K562 (cell line): Measurements from ENCODE around the gene MGAT4C. TPM values are rescaled to one million over a fixed set of nuclear protein-coding genes. Genes with fewer than 3 reads are reported as not detected.

Experiments
- ATAC-seq: fragments of 200-7000 bp; cut with Tn5 transposase; 3 replicates; pipeline ENCODE4 v1.9.1; 2020; ENCODE audit warnings: moderate library complexity
- BruUV-seq: library from RNA; stranded (reverse); fragments of 400-500 nt; replicated peaks from 2 replicates; lab custom pipeline; 2021; lab: Mats Ljungman, UMichigan
- CTCF ChIA-PET: fragments of 300-600 bp; formaldehyde crosslinking; extraction: SDS; loops from one replicate; lab custom pipeline; 2021; ENCODE audit warnings: low intra/inter-chr PET ratio; lab: Yijun Ruan, JAX
- POLR2A ChIA-PET: fragments of 300-600, 350-650 bp; sonication (Branson Sonifier 250); formaldehyde crosslinking; extraction: SDS; loops from one replicate; lab custom pipeline; 2021; ENCODE audit warnings: antibody characterized with exemption, inconsistent platforms; lab: Yijun Ruan, JAX
- DNase-seq, 4 experiments: peaks; one replicate each; pipeline versions ENCODE4 v3.0.0 to v3.0.0-alpha.2; 2011 to 2018; ENCODE audit warnings: low spot score in 3 of 4, mixed read lengths in 3 of 4; ENCODE audit errors: extremely low read depth in 1 of 4
- FAIRE-seq: peaks from 2 replicates; lab custom pipeline; 2011; peaks lifted over from hg19 to GRCh38; lab: Jason Lieb, UNC
- H2AFZ ChIP-seq: 2 replicates; pipeline ENCODE4 v1.6.0; 2011; ENCODE audit warnings: low read depth, low read length, control low read depth, inconsistent platforms
- H3K27ac ChIP-seq: fragments of 200-600 bp; 3 replicates; pipeline ENCODE4 v1.8.0; 2011; ENCODE audit warnings: low read depth, mild to moderate bottlenecking, control low read depth, inconsistent platforms, low read length, moderate library complexity, mixed read lengths; ENCODE audit errors: extremely low read depth
- H3K27me3 ChIP-seq, 2 experiments: fragments of 300-600 bp in 1 of 2; 2 replicates in 1 of 2; 3 replicates in 1 of 2; pipeline versions ENCODE4 v1.6.0 to v1.8.0; 2011; ENCODE audit warnings: inconsistent platforms in 2 of 2, low read length in 2 of 2, mild to moderate bottlenecking in 1 of 2, mixed read lengths in 1 of 2, moderate library complexity in 1 of 2; ENCODE audit not compliant: control insufficient read depth in 2 of 2, insufficient read depth in 2 of 2
- H3K36me3 ChIP-seq: fragments of 300-600 bp; 3 replicates; pipeline ENCODE4 v1.8.0; 2011; ENCODE audit warnings: mild to moderate bottlenecking, low read length, inconsistent platforms; ENCODE audit not compliant: control insufficient read depth, insufficient read depth
- H3K4me1 ChIP-seq, 2 experiments: fragments of 200-600 bp in 1 of 2; replicated peaks in 1 of 2; 2 replicates in 1 of 2; 3 replicates in 1 of 2; pipeline versions ENCODE4 v1.5.1 to v1.8.0; 2011; ENCODE audit warnings: inconsistent platforms in 2 of 2, low read length in 2 of 2, mild to moderate bottlenecking in 1 of 2, mixed read lengths in 1 of 2, moderate library complexity in 1 of 2; ENCODE audit not compliant: control insufficient read depth in 2 of 2, insufficient read depth in 2 of 2
- H3K4me2 ChIP-seq: 2 replicates; pipeline ENCODE4 v1.6.1; 2011; ENCODE audit warnings: low read length, control low read depth, inconsistent platforms, mixed read lengths; ENCODE audit not compliant: insufficient read depth
- H3K4me3 ChIP-seq: fragments of 200-600 bp; sonication (generic), shearing (Covaris generic); 2 replicates; pipeline ENCODE4 v1.5.1; 2016; ENCODE audit warnings: control low read depth, inconsistent platforms
- H3K79me2 ChIP-seq: fragments of 200-600 bp; 3 replicates; pipeline ENCODE4 v1.8.0; 2011; ENCODE audit warnings: low read length, inconsistent platforms; ENCODE audit not compliant: control insufficient read depth, insufficient read depth
- H3K9ac ChIP-seq, 2 experiments: 2 replicates each; pipeline versions ENCODE4 v1.6.0 to v1.6.1; 2011; ENCODE audit warnings: low read depth in 2 of 2, low read length in 2 of 2, control low read depth in 1 of 2, inconsistent platforms in 1 of 2, mild to moderate bottlenecking in 1 of 2, mixed read lengths in 1 of 2; ENCODE audit not compliant: insufficient read depth in 1 of 2
- H3K9me1 ChIP-seq: one replicate; pipeline ENCODE4 v1.6.0; 2011; ENCODE audit warnings: inconsistent platforms, mild to moderate bottlenecking, low read length, moderate library complexity; ENCODE audit not compliant: control insufficient read depth, insufficient read depth
- H3K9me3 ChIP-seq: replicated peaks from 2 replicates; pipeline ENCODE4 v1.5.1; 2011; ENCODE audit warnings: low read depth, low read length, inconsistent platforms; ENCODE audit not compliant: control insufficient read depth, insufficient read depth
- H4K20me1 ChIP-seq: replicated peaks from 2 replicates; pipeline ENCODE4 v1.6.1; 2011; ENCODE audit warnings: low read length, inconsistent platforms, mixed read lengths; ENCODE audit not compliant: control insufficient read depth, insufficient read depth
- BHLHE40 ChIP-seq: IDR thresholded peaks from 2 replicates; pipeline ENCODE4 v1.6.1; 2011; ENCODE audit warnings: low read length, improper control_type of control experiment
- C11orf30 ChIP-seq: fragments of 450-650 bp; IDR thresholded peaks from 2 replicates; pipeline ENCODE4 v1.6.1; 2016; ENCODE audit warnings: low read depth, mild to moderate bottlenecking
- FOXP1 ChIP-seq: sonication (generic); formaldehyde crosslinking; IDR thresholded peaks from 2 replicates; pipeline ENCODE4 v1.8.0; 2022; ENCODE audit warnings: mild to moderate bottlenecking, missing genetic modification reagents
- KAT2B ChIP-seq: IDR thresholded peaks from one replicate; pipeline ENCODE4 v1.6.1; 2012; ENCODE audit warnings: low read depth, mild to moderate bottlenecking, control low read depth, inconsistent platforms, low read length, moderate library complexity
- MAFF ChIP-seq: IDR thresholded peaks from 2 replicates; pipeline ENCODE4 v1.6.1; 2012; ENCODE audit warnings: low read length, improper control_type of control experiment
- MAFG ChIP-seq: fragments of 450-650 bp; conservative IDR thresholded peaks from 2 replicates; pipeline ENCODE4 v1.6.1; 2016; ENCODE audit warnings: missing genetic modification characterization, missing compliant biosample characterization
- MAFK ChIP-seq: IDR thresholded peaks from 2 replicates; pipeline ENCODE4 v1.6.1; 2011; ENCODE audit warnings: low read length, improper control_type of control experiment
- PHF8 ChIP-seq: fragments of 200-600 bp; sonication (generic); IDR thresholded peaks from 2 replicates; pipeline ENCODE4 v1.6.1; 2012; ENCODE audit warnings: mixed run types, mild to moderate bottlenecking, inconsistent platforms, low read length, moderate library complexity, borderline replicate concordance
- ZFP1 ChIP-seq: fragments of 450-650 bp; formaldehyde crosslinking; IDR thresholded peaks from 2 replicates; pipeline ENCODE4 v1.4.0; 2020; ENCODE audit warnings: mild to moderate bottlenecking, mixed read lengths
- ZKSCAN1 ChIP-seq: fragments of 150-350 bp; IDR thresholded peaks from 2 replicates; pipeline ENCODE4 v1.6.1; 2016; ENCODE audit warnings: low read depth, low read length
- ZNF316 ChIP-seq: fragments of 450-650 bp; IDR thresholded peaks from 2 replicates; pipeline ENCODE4 v1.6.1; 2016
- WGBS: fragments of 100-300 bp; shearing (Covaris generic); methylation state at CpG from one replicate; pipeline ENCODE4 v1.1.6; 2016; ENCODE audit warnings: low coverage, mixed read lengths; ENCODE audit not compliant: insufficient coverage; ENCODE audit errors: missing lambda C conversion rate; 5-methylcytosine and 5-hydroxymethylcytosine counted together
- in situ Hi-C: fragments of 300-500 bp; cut with MboI; formaldehyde crosslinking; loops from 4 replicates; pipeline ENCODE4 v1.15.0; 2018; ENCODE audit warnings: inconsistent platforms, mixed read lengths
- intact Hi-C: fragments of 100-400 bp; cut with micrococcal nuclease; formaldehyde crosslinking; loops from 2 replicates; pipeline ENCODE4 v1.14.2; 2022
- polyA plus RNA-seq, 8 experiments: library from polyadenylated mRNA; depleted of rRNA in 4 of 8; stranded (reverse) in 5 of 8; unstranded in 3 of 8; fragments of >200 nt; fragmentation: Nextera tagmentation in 2 of 8; fragmentation: Illumina TruSeq in 1 of 8; extraction: Ambion mirVana in 2 of 8; extraction: Trizol in 1 of 8; gene quantifications; 2 replicates each; pipeline versions ENCODE4 v1.2.1 to v1.2.3, GENCODE V29; 2011 to 2014; ENCODE audit warnings: inconsistent platforms in 1 of 8, missing spikeins in 1 of 8
- total RNA-seq, 7 experiments: library from RNA; depleted of rRNA in 6 of 7; stranded (reverse); fragments of >200 nt in 6 of 7; fragmentation: Illumina TruSeq in 2 of 7; extraction: Trizol in 2 of 7; gene quantifications; 2 replicates each; pipeline versions ENCODE4 v1.2.1 to v1.2.3, GENCODE V29; 2011 to 2021; ENCODE audit warnings: low replicate concordance in 1 of 7

Gene MGAT4C
- total and polyA plus RNA-seq, 9 of the 15 experiments (the other 6 are each of a cell fraction or from before 2014, with no cell fraction given): not detected

DNA sequence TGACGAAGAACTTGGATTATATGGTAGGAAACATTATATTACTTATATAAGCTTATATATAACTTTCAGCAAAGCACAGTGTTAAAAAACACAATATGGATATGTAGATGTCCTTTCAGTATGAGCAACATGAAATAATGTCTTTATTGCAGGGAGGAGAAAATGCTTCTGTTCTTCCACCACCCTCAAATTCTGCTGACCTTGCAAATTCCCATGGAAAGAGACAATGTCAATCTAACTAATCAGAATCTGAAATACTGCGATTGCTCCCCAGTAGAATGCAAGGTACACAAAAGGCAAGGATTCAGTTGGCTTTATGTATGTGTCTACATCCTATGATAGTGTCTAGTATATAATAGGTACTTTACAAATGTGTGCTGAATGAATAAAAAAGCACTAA lies 26.4 kb downstream of the MGAT4C start:
- in situ Hi-C loops: no loop called here
- H3K4me2 ChIP-seq: no peak overlapping the region
- no peaks in the 10 kb centered on the region for H3K36me3 ChIP-seq
- no peak overlapping the region for H3K4me3 ChIP-seq
- BruUV-seq: no TSS peak
- no peaks in the 10 kb centered on the region for H3K9me1 ChIP-seq
- H3K27ac ChIP-seq: no peak overlapping the region
- H3K27me3 ChIP-seq: no peaks in the 10 kb centered on the region
- H2AFZ ChIP-seq: no peak overlapping the region
- CTCF ChIA-PET: no interaction called here
- no peak for DNase-seq
- no peak overlapping the region for H3K9ac ChIP-seq
- 0% methylated on average over 2 of the region's 2 CpGs for WGBS
- no peaks in the 10 kb centered on the region for H3K79me2 ChIP-seq
- no peaks in the 10 kb centered on the region for H3K4me1 ChIP-seq
- FAIRE-seq: no peak
- no peaks in the 10 kb centered on the region for H4K20me1 ChIP-seq
- POLR2A ChIA-PET: no interaction called here
- H3K9me3 ChIP-seq: no peaks in the 10 kb centered on the region
- TF ChIP-seq MAFF: peak; percentile 97
- peak; percentile 78 for TF ChIP-seq C11orf30
- peak; percentile 88 for TF ChIP-seq MAFG
- peak; percentile 87 for TF ChIP-seq ZNF316
- no peak for TF ChIP-seq FOXP1 (CRISPR knock-in tag)
- no peak for TF ChIP-seq KAT2B
- no peak for TF ChIP-seq ZKSCAN1
- TF ChIP-seq PHF8: no peak
- no peak for TF ChIP-seq ZFP1 (CRISPR knock-in tag)
- no peak for TF ChIP-seq BHLHE40
- peak; percentile 99 for TF ChIP-seq MAFK
- no peak for ATAC-seq
- intact Hi-C loops: no loop called here
